Jurkat, Clone E6-1 (cell line): ENCODE measurements around the gene GJC3. TPM values are rescaled to one million over a fixed set of nuclear protein-coding genes. Genes with fewer than 3 reads are reported as not detected.
"Not testable (repeated sequence)": the region's sequence is repeated elsewhere in the genome, so short reads cannot be mapped to it uniquely, and the experiment has no call there.

Experiments used
- DNase-seq: peaks from one replicate; pipeline ENCODE4 v3.0.0-alpha.2; 2011; ENCODE audit warnings: low read depth, low spot score
- H3K4me3 ChIP-seq: 2 replicates; pipeline ENCODE4 v1.5.1; 2011; ENCODE audit warnings: mild to moderate bottlenecking, low read length, control low read depth, moderate library complexity
- polyA plus RNA-seq: library from polyadenylated mRNA; unstranded; fragments of >200 nt; gene quantifications from one replicate; pipeline ENCODE4 v1.2.1, GENCODE V29; 2012; ENCODE audit warnings: missing spikeins; ENCODE audit not compliant: insufficient read length, insufficient read depth

GJC3 gene
- polyA plus RNA-seq: not detected

- peak within 1 kb of the TSS; percentile 30 for H3K4me3 ChIP-seq
- peak; percentile 22 for DNase-seq
Measured at GRCh38 chr7:99928994-99929729, at the start of gene GJC3. Gene GJC3 (minus strand): TSS chr7:99929620. CDS start chr7:99929620, 0 bp downstream.

GRCh38 chr7:99976626-99977025, 47.2 kb upstream of the GJC3 start:
- H3K4me3 ChIP-seq: no peak overlapping the region
- DNase-seq: no peak

GRCh38 chr7:99975782-99976521, 46.5 kb upstream of the GJC3 start, which contains the start of gene AZGP1:
Gene AZGP1 (minus strand): TSS chr7:99976031. CDS start chr7:99976020, 11 bp downstream.
- no peak within 1 kb of the TSS for H3K4me3 ChIP-seq
- DNase-seq: no peak

- no peak overlapping the region for H3K4me3 ChIP-seq
- DNase-seq: no peak
Measured at GRCh38 chr7:99974681-99975080, 45.3 kb upstream of the GJC3 start.

- not testable (repeated sequence) for DNase-seq, H3K4me3 ChIP-seq
Measured at GRCh38 chr7:99973817-99974216, 44.4 kb upstream of the GJC3 start.

- DNase-seq: no peak
- no peak overlapping the region for H3K4me3 ChIP-seq
Measured at GRCh38 chr7:99971242-99971641, 41.8 kb upstream of the GJC3 start.

- DNase-seq: not testable (repeated sequence)
Measured at GRCh38 chr7:99969813-99970212, 40.4 kb upstream of the GJC3 start.

GRCh38 chr7:99969298-99969697, 39.9 kb upstream of the GJC3 start:
- H3K4me3 ChIP-seq: no peak overlapping the region
- DNase-seq: no peak

More at GRCh38 chr7:99969813-99970212, 40.4 kb upstream of the GJC3 start:
- not testable (repeated sequence) for H3K4me3 ChIP-seq

GRCh38 chr7:99958564-99959227, 29.3 kb upstream of the GJC3 start:
- DNase-seq: no peak
- H3K4me3 ChIP-seq: no peak overlapping the region

- no peak overlapping the region for H3K4me3 ChIP-seq
- DNase-seq: no peak
Measured at GRCh38 chr7:99955247-99955646, 25.8 kb upstream of the GJC3 start.

GRCh38 chr7:99954643-99955042, 25.2 kb upstream of the GJC3 start:
- DNase-seq, H3K4me3 ChIP-seq: not testable (repeated sequence)

- no peak for DNase-seq
- no peak overlapping the region for H3K4me3 ChIP-seq
Measured at GRCh38 chr7:99953649-99954048, 24.2 kb upstream of the GJC3 start.

GRCh38 chr7:99952649-99953048, 23.2 kb upstream of the GJC3 start:
- not testable (repeated sequence) for H3K4me3 ChIP-seq, DNase-seq

GRCh38 chr7:99950819-99951218, 21.4 kb upstream of the GJC3 start:
- DNase-seq, H3K4me3 ChIP-seq: not testable (repeated sequence)

GRCh38 chr7:99949645-99950228, 20.3 kb upstream of the GJC3 start:
- DNase-seq: peak; percentile 9
- H3K4me3 ChIP-seq: no peak overlapping the region

GRCh38 chr7:99947608-99948007, 18.2 kb upstream of the GJC3 start:
- H3K4me3 ChIP-seq: no peak overlapping the region
- no peak for DNase-seq

- no peak overlapping the region for H3K4me3 ChIP-seq
- no peak for DNase-seq
Measured at GRCh38 chr7:99944497-99945070, 15.2 kb upstream of the GJC3 start.

- no peak overlapping the region for H3K4me3 ChIP-seq
- DNase-seq: no peak
Measured at GRCh38 chr7:99943641-99944496, 14.4 kb upstream of the GJC3 start.
